Loucy (cell line): Measurements from ENCODE around the gene EEFSEC.

Experiments used
- H2AFZ ChIP-seq: fragments of 200-600 bp; sonication (generic); 2 replicates; pipeline ENCODE4 v1.6.0; 2016; ENCODE audit warnings: antibody characterized with exemption, mild to moderate bottlenecking, low read length, moderate library complexity
- H3F3A ChIP-seq: fragments of 200-600 bp; 2 replicates; pipeline ENCODE4 v1.6.0; 2016; ENCODE audit warnings: antibody characterized with exemption, low read depth, mild to moderate bottlenecking
- H3K27me3 ChIP-seq: fragments of 200-600 bp; sonication (generic); 2 replicates; pipeline ENCODE4 v1.6.1; 2014; ENCODE audit warnings: low read length, mild to moderate bottlenecking; ENCODE audit not compliant: insufficient read depth, poor library complexity, severe bottlenecking
- H3K36me3 ChIP-seq: fragments of 200-600 bp; sonication (generic); 2 replicates; pipeline ENCODE4 v1.6.1; 2016; ENCODE audit warnings: low read length; ENCODE audit not compliant: insufficient read depth
- H3K4me1 ChIP-seq: fragments of 200-600 bp; sonication (generic); 2 replicates; pipeline ENCODE4 v1.5.1; 2014; ENCODE audit warnings: low read length, mild to moderate bottlenecking; ENCODE audit not compliant: insufficient read depth, poor library complexity, severe bottlenecking
- H3K4me2 ChIP-seq: fragments of 200-600 bp; sonication (generic); 2 replicates; pipeline ENCODE4 v1.6.0; 2014; ENCODE audit warnings: antibody characterized with exemption, low read length, low read depth, mild to moderate bottlenecking; ENCODE audit not compliant: poor library complexity, severe bottlenecking
- H3K4me3 ChIP-seq: fragments of 200-600 bp; sonication (generic); 2 replicates; pipeline ENCODE4 v1.5.1; 2014; ENCODE audit warnings: low read length, mild to moderate bottlenecking, mixed read lengths; ENCODE audit not compliant: poor library complexity, severe bottlenecking
- H3K79me2 ChIP-seq: fragments of 200-600 bp; sonication (generic); 2 replicates; pipeline ENCODE4 v1.6.1; 2014; ENCODE audit warnings: low read length; ENCODE audit not compliant: insufficient read depth
- H3K9ac ChIP-seq: fragments of 200-600 bp; sonication (generic); 2 replicates; pipeline ENCODE4 v1.6.0; 2014; ENCODE audit warnings: mild to moderate bottlenecking, low read depth, low read length, moderate library complexity; ENCODE audit not compliant: poor library complexity, severe bottlenecking
- H3K9me2 ChIP-seq: fragments of 200-600 bp; sonication (generic); replicated peaks from 2 replicates; pipeline ENCODE4 v1.6.1; 2016; ENCODE audit warnings: low read depth, low read length, mixed read lengths
- H3K9me3 ChIP-seq: fragments of 200-600 bp; sonication (generic); 2 replicates; pipeline ENCODE4 v1.6.1; 2014; ENCODE audit warnings: mild to moderate bottlenecking, antibody characterized with exemption, low read length, low read depth; ENCODE audit not compliant: insufficient read depth
- H4K20me1 ChIP-seq: fragments of 200-600 bp; sonication (generic); 2 replicates; pipeline ENCODE4 v1.6.0; 2014; ENCODE audit warnings: antibody characterized with exemption, low read length, mild to moderate bottlenecking; ENCODE audit not compliant: insufficient read depth, poor library complexity, severe bottlenecking
- EZH2phosphoT487 ChIP-seq: fragments of 200-600 bp; IDR thresholded peaks from 2 replicates; pipeline ENCODE4 v1.6.1; 2018; ENCODE audit warnings: antibody characterized with exemption, mild to moderate bottlenecking, moderate library complexity, borderline replicate concordance
- TF ChIP-seq, protein P1 (sequence below): fragments of 200-600 bp; sonication (generic); conservative IDR thresholded peaks from 2 replicates; pipeline ENCODE4 v1.5.1; 2014; ENCODE audit warnings: mild to moderate bottlenecking, antibody characterized with exemption, low read length

The EEFSEC gene

DNA sequence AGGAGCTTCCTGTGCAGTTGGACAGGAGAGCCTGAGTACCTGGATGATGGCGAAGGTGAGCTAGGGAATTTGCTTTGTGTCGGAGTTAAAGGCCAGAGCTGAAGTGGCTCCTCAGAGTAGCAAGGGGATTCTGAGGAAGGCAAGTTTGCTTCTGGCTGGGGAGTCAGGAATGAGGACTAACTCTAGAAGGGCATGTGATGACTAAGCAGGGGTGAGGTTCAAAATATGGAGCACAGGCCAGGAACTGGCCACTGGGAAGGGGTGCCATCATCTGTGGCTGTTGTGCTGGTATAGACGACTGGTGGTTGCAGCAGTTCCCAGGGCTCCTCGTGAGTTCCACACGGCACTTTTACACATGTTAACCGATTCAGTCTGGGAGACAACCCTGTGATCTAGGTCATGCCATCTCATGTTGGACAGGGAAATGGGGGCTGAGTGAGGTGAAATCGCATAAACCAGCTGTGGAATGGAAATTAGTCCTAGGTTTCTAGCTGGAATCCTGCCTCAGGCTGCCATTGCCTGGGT lies 100.8 kb downstream of the EEFSEC start:
- Histone ChIP-seq H3K4me2 (no peak overlapping the region), H3K9me2 (no peaks in the 10 kb centered on the region), H3K79me2 (no peaks in the 10 kb centered on the region), H3K9me3 (0 out of 2 replicates have a peak, but pooled peaks cover 4% of the 10 kb centered on the region), H3K27me3 (no peaks in the 10 kb centered on the region), H3K36me3 (peaks cover 7% of the 10 kb centered on the region; the same call in 1 of the 2 replicates), H3K4me1 (peaks cover 7% of the 10 kb centered on the region), H3K9ac (no peak overlapping the region), H4K20me1 (no peaks in the 10 kb centered on the region), H3F3A (no peaks in the 10 kb centered on the region), H2AFZ (no peak overlapping the region), H3K4me3 (no peak overlapping the region)
- TF ChIP-seq EZH2phosphoT487: no peak
- TF ChIP-seq, protein P1, sequence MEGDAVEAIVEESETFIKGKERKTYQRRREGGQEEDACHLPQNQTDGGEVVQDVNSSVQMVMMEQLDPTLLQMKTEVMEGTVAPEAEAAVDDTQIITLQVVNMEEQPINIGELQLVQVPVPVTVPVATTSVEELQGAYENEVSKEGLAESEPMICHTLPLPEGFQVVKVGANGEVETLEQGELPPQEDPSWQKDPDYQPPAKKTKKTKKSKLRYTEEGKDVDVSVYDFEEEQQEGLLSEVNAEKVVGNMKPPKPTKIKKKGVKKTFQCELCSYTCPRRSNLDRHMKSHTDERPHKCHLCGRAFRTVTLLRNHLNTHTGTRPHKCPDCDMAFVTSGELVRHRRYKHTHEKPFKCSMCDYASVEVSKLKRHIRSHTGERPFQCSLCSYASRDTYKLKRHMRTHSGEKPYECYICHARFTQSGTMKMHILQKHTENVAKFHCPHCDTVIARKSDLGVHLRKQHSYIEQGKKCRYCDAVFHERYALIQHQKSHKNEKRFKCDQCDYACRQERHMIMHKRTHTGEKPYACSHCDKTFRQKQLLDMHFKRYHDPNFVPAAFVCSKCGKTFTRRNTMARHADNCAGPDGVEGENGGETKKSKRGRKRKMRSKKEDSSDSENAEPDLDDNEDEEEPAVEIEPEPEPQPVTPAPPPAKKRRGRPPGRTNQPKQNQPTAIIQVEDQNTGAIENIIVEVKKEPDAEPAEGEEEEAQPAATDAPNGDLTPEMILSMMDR: no peak

DNA sequence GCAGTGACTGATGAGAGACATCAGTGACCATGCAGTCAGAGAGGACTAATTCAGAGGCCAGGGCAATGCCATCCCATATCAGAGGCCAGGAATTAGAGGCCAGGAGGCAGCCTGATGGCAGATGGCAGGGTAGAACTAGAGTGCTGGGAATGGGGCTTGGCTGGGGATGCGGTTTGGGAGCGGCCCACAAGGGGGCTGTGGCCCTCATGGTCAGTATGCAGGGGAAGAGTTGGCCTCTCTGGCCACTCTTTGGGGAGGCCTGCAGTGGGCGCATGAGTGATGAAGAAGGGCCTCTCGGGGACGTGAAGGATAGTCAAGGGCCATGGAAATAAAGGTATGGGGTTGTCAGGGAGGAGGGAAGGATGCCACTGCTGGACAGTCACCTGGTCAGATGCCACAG lies 101.7 kb downstream of the EEFSEC start:
- no peaks in the 10 kb centered on the region for H3F3A ChIP-seq
- no peak overlapping the region for H3K4me3 ChIP-seq
- H3K9me3 ChIP-seq: peaks cover 9% of the 10 kb centered on the region
- no peaks in the 10 kb centered on the region for H3K9me2 ChIP-seq
- H3K9ac ChIP-seq: no peak overlapping the region
- H3K36me3 ChIP-seq: peaks cover 7% of the 10 kb centered on the region; the same call in 1 of the 2 replicates
- H3K4me1 ChIP-seq: peaks cover 7% of the 10 kb centered on the region
- H3K27me3 ChIP-seq: no peaks in the 10 kb centered on the region
- H3K4me2 ChIP-seq: no peak overlapping the region
- no peak for TF ChIP-seq EZH2phosphoT487
- TF ChIP-seq, protein P1: no peak
- H4K20me1 ChIP-seq: no peaks in the 10 kb centered on the region
- H2AFZ ChIP-seq: no peak overlapping the region
- H3K79me2 ChIP-seq: no peaks in the 10 kb centered on the region

DNA sequence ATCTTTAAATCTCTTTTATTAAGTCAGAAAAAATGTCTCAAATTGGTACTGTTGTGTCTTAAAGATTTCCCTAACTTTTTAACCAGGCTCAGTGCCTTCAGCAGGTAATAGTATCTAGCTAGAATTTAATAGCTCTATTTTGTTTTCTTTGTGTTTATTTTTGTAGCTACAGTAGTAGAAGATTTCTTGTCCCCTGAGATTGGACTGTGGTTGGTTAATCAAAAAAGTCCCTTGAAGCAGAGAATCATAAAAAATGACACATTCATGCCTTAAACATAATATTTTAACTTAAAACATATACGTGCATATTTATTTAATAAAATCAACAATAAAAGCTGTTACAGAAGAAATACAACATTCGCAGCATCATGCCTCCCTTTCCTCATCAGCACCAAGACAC lies 102.8 kb downstream of the EEFSEC start:
- no peak overlapping the region for H3K4me3 ChIP-seq
- no peaks in the 10 kb centered on the region for H3K27me3 ChIP-seq
- H3K9ac ChIP-seq: no peak overlapping the region
- no peak for TF ChIP-seq EZH2phosphoT487
- TF ChIP-seq, protein P1: no peak
- peaks cover 13% of the 10 kb centered on the region; the same call in 1 of the 2 replicates for H3K36me3 ChIP-seq
- peaks cover 4% of the 10 kb centered on the region for H3K4me1 ChIP-seq
- H3F3A ChIP-seq: no peaks in the 10 kb centered on the region
- no peak overlapping the region for H2AFZ ChIP-seq
- H3K79me2 ChIP-seq: no peaks in the 10 kb centered on the region
- H4K20me1 ChIP-seq: no peaks in the 10 kb centered on the region
- H3K9me3 ChIP-seq: peaks cover 13% of the 10 kb centered on the region
- H3K4me2 ChIP-seq: no peak overlapping the region
- H3K9me2 ChIP-seq: no peaks in the 10 kb centered on the region
